HG03432 (cell line): ENCODE data around the gene TRIM47.

Experiments used
- ATAC-seq: cut with Tn5 transposase; IDR thresholded peaks from one replicate; pipeline ENCODE4 v1.9.1; 2021; ENCODE audit warnings: mild to moderate bottlenecking, moderate library complexity; ENCODE audit not compliant: unreplicated experiment

Gene TRIM47

GRCh38 chr17:75834279-75834920 lies 44.0 kb downstream of the TRIM47 start:
- no peak for ATAC-seq

GRCh38 chr17:75832652-75833400 lies 45.6 kb downstream of the TRIM47 start:
- ATAC-seq: no peak

- ATAC-seq: no peak
Observed at GRCh38 chr17:75832164-75832651, 46.2 kb downstream of the TRIM47 start.

- no peak for ATAC-seq
Observed at GRCh38 chr17:75831032-75831571, 47.3 kb downstream of the TRIM47 start.

- no peak for ATAC-seq
Observed at GRCh38 chr17:75830164-75831031, 48.0 kb downstream of the TRIM47 start.

- ATAC-seq: no peak
Observed at GRCh38 chr17:75829747-75830146, 48.6 kb downstream of the TRIM47 start.

GRCh38 chr17:75828741-75829140 lies 49.6 kb downstream of the TRIM47 start:
- no peak for ATAC-seq

GRCh38 chr17:75828076-75828400 lies 50.3 kb downstream of the TRIM47 start:
- ATAC-seq: no peak

GRCh38 chr17:75827308-75828075 lies 50.9 kb downstream of the TRIM47 start:
- ATAC-seq: no peak

GRCh38 chr17:75826561-75827307 lies 51.6 kb downstream of the TRIM47 start:
- no peak for ATAC-seq

GRCh38 chr17:75825748-75826370 lies 52.5 kb downstream of the TRIM47 start:
- ATAC-seq: no peak

GRCh38 chr17:75825149-75825552 lies 53.2 kb downstream of the TRIM47 start:
- no peak for ATAC-seq

- no peak for ATAC-seq
Observed at GRCh38 chr17:75824666-75825065, 53.7 kb downstream of the TRIM47 start.
